Activated CD8-positive, alpha-beta T cell treated with anti-CD3 and anti-CD28 coated beads for 36 hours (primary cell): ENCODE data around the gene ANKS1B. TPM values are rescaled to one million over a fixed set of nuclear protein-coding genes. Genes with fewer than 3 reads are reported as not detected.

Experiments
- ATAC-seq: fragments of 200-7000 bp; cut with Tn5 transposase; one replicate; pipeline ENCODE4 v1.10.0; 2021; ENCODE audit warnings: mild to moderate bottlenecking, moderate library complexity
- CTCF ChIA-PET: fragments of 350-600 bp; sonication (Branson Sonifier 250); formaldehyde crosslinking; loops from one replicate; lab custom pipeline; 2021; ENCODE audit warnings: antibody characterized with exemption; lab: Charles Lee
- POLR2A ChIA-PET: fragments of 350-600 bp; sonication (Branson Sonifier 250); formaldehyde crosslinking; loops from one replicate; lab custom pipeline; 2021; ENCODE audit warnings: antibody characterized with exemption; lab: Charles Lee
- DNase-seq: peaks from one replicate; pipeline ENCODE4 v3.0.0-alpha.2; 2020
- H3K27ac Mint-ChIP-seq: one replicate; pipeline ENCODE4 v1.8.0; 2021; ENCODE audit warnings: mild to moderate bottlenecking, mixed read lengths
- H3K27me3 Mint-ChIP-seq: one replicate; pipeline ENCODE4 v1.8.0; 2021; ENCODE audit warnings: mixed read lengths
- H3K36me3 Mint-ChIP-seq: one replicate; pipeline ENCODE4 v1.8.0; 2021; ENCODE audit warnings: low read depth, mixed read lengths
- H3K4me1 Mint-ChIP-seq: one replicate; pipeline ENCODE4 v1.8.0; 2021; ENCODE audit warnings: low read depth, mixed read lengths
- H3K4me3 Mint-ChIP-seq: one replicate; pipeline ENCODE4 v1.8.0; 2021; ENCODE audit warnings: mild to moderate bottlenecking, moderate library complexity, mixed read lengths
- H3K9me3 Mint-ChIP-seq: one replicate; pipeline ENCODE4 v1.8.0; 2021; ENCODE audit warnings: mixed read lengths
- intact Hi-C: fragments of 100-400 bp; cut with micrococcal nuclease; formaldehyde crosslinking; loops from one replicate; pipeline ENCODE4 v1.10.0; 2022
- total RNA-seq, 2 experiments: library from RNA; stranded (reverse); gene quantifications; one replicate each; pipeline ENCODE4 v1.2.3, GENCODE V29; 2021
- TF ChIP-seq, protein P1 (sequence below): fragments of 200-600 bp; IDR thresholded peaks from one replicate; pipeline ENCODE4 v1.8.0; 2022; ENCODE audit warnings: antibody characterized with exemption, mild to moderate bottlenecking

The ANKS1B gene
- total RNA-seq, 2 experiments from 2014 or later = 0.54 TPM; not detected in 1

GRCh38 chr12:99111600-99111999 lies 873.1 kb downstream of the ANKS1B start:
- no peak for DNase-seq
- CTCF ChIA-PET = no interaction called here
- TF ChIP-seq, protein P1, sequence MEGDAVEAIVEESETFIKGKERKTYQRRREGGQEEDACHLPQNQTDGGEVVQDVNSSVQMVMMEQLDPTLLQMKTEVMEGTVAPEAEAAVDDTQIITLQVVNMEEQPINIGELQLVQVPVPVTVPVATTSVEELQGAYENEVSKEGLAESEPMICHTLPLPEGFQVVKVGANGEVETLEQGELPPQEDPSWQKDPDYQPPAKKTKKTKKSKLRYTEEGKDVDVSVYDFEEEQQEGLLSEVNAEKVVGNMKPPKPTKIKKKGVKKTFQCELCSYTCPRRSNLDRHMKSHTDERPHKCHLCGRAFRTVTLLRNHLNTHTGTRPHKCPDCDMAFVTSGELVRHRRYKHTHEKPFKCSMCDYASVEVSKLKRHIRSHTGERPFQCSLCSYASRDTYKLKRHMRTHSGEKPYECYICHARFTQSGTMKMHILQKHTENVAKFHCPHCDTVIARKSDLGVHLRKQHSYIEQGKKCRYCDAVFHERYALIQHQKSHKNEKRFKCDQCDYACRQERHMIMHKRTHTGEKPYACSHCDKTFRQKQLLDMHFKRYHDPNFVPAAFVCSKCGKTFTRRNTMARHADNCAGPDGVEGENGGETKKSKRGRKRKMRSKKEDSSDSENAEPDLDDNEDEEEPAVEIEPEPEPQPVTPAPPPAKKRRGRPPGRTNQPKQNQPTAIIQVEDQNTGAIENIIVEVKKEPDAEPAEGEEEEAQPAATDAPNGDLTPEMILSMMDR = no peak
- Mint-ChIP-seq H3K9me3 (no peaks in the 10 kb centered on the region), H3K4me3 (no peak overlapping the region), H3K4me1 (no peaks in the 10 kb centered on the region), H3K27ac (no peak overlapping the region), H3K36me3 (no peaks in the 10 kb centered on the region), H3K27me3 (no peaks in the 10 kb centered on the region)
- no peak for ATAC-seq
- intact Hi-C loops = no loop called here
- POLR2A ChIA-PET = no interaction called here

- no peaks in the 10 kb centered on the region for H3K4me1 Mint-ChIP-seq
- POLR2A ChIA-PET = no interaction called here
- CTCF ChIA-PET = no interaction called here
- H3K27ac Mint-ChIP-seq = no peak overlapping the region
- TF ChIP-seq, protein P1 = no peak
- no peaks in the 10 kb centered on the region for H3K9me3 Mint-ChIP-seq
- H3K36me3 Mint-ChIP-seq = no peaks in the 10 kb centered on the region
- DNase-seq (no peak), ATAC-seq (no peak)
- intact Hi-C loops = no loop called here
- H3K4me3 Mint-ChIP-seq = no peak overlapping the region
- H3K27me3 Mint-ChIP-seq = no peaks in the 10 kb centered on the region
Measured at GRCh38 chr12:99110868-99111267, 873.9 kb downstream of the ANKS1B start.

- no peak for DNase-seq
- H3K36me3 Mint-ChIP-seq = no peaks in the 10 kb centered on the region
- H3K27me3 Mint-ChIP-seq = no peaks in the 10 kb centered on the region
- ChIA-PET POLR2A (no interaction called here), CTCF (no interaction called here)
- TF ChIP-seq, protein P1 = no peak
- H3K9me3 Mint-ChIP-seq = no peaks in the 10 kb centered on the region
- no peaks in the 10 kb centered on the region for H3K4me1 Mint-ChIP-seq
- no peak overlapping the region for H3K27ac Mint-ChIP-seq
- intact Hi-C loops = no loop called here
- no peak for ATAC-seq
- no peak overlapping the region for H3K4me3 Mint-ChIP-seq
Measured at GRCh38 chr12:99110212-99110611, 874.5 kb downstream of the ANKS1B start.

DNA sequence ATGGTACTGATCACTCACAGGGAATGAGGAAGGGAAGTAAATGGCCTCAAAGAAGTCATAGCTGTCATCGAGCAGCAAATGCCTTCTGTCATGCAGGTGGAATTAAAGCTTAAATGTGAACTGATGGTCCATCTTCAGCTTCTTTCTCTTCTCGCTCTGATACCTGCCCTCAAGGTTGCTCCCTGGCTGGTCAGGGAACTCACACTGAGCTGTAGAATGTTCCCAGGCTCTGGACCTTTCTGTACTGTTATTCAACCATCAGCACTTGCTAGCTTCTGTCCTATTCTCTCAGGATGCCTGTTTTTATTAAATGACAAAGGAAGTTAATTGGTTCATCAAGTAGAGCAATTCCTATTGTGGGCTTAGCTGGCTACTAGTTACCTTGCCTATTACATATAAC lies 875.8 kb downstream of the ANKS1B start:
- TF ChIP-seq, protein P1 = no peak
- ATAC-seq (no peak), DNase-seq (no peak)
- Mint-ChIP-seq H3K4me1 (no peaks in the 10 kb centered on the region), H3K9me3 (no peaks in the 10 kb centered on the region), H3K27ac (no peak overlapping the region), H3K4me3 (no peak overlapping the region), H3K36me3 (no peaks in the 10 kb centered on the region), H3K27me3 (no peaks in the 10 kb centered on the region)
- ChIA-PET POLR2A (interaction anchor here (0.6 to 0.9 kb wide), 2 partner anchors 11 to 50 kb away, joined by 3 read pairs; no protein-coding TSS in a partner anchor), CTCF (no interaction called here)
- intact Hi-C loops = no loop called here

DNA sequence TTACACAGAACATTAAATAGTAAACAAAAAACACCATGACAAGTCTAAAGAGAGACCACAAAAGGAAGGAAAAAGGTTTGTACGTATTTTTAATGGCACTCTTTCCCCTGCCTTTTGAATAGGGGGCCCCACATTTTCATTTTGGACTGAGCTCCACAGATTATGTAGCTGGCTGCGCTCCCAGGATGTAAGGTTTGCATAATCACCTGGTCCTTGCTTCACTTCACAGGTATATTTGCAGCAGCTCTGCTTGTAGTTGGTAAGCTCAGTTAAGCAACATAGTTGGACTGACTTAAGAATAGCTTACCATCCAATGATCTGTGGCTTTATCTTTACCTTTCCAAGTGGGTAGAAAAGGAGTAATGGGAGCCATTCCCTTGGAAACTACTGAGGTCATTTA lies 885.0 kb downstream of the ANKS1B start:
- no peak for ATAC-seq
- ChIA-PET CTCF (interaction anchor here (1.3 kb wide), 1 partner anchor 8 kb away, joined by 3 read pairs; no protein-coding TSS in a partner anchor), POLR2A (no interaction called here)
- DNase-seq = no peak
- H3K27ac Mint-ChIP-seq = no peak overlapping the region
- no peak overlapping the region for H3K4me3 Mint-ChIP-seq
- TF ChIP-seq, protein P1 = no peak
- no peaks in the 10 kb centered on the region for H3K27me3 Mint-ChIP-seq
- H3K36me3 Mint-ChIP-seq = no peaks in the 10 kb centered on the region
- no peaks in the 10 kb centered on the region for H3K9me3 Mint-ChIP-seq
- no peaks in the 10 kb centered on the region for H3K4me1 Mint-ChIP-seq
- intact Hi-C loops = no loop called here
